Amniotic stem cell (primary cell): Measurements from ENCODE around the gene LYRM2.
A peak's percentile ranks its signal among the peaks of the same experiment; 100 is the strongest.
"Not testable (repeated sequence)": the region's sequence is repeated elsewhere in the genome, so short reads cannot be mapped to it uniquely, and the experiment has no call there.

Experiments used
- DNase-seq: peaks from one replicate; lab custom pipeline; 2025; lab: John Stamatoyannopoulos, UW

LYRM2 gene

DNA sequence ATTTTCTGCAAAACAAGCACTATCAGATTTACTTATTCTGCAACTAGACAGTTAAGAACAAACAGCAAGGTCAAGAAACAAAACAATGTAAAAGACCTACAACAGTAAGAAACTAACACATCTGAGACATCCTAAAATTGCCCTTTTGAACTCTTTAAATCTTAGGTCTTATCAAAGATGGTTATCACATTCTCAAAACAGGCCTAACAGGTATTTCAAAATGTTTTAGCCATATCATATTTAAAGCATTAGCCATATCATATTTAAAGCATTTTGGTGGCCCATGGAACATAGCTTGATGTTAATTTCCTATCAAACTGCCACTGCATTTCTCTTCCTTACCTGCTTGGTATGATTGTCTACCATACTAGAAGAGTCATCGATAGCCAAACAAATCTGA is 11.1 kb upstream of the LYRM2 start:
- DNase-seq = no peak

DNA sequence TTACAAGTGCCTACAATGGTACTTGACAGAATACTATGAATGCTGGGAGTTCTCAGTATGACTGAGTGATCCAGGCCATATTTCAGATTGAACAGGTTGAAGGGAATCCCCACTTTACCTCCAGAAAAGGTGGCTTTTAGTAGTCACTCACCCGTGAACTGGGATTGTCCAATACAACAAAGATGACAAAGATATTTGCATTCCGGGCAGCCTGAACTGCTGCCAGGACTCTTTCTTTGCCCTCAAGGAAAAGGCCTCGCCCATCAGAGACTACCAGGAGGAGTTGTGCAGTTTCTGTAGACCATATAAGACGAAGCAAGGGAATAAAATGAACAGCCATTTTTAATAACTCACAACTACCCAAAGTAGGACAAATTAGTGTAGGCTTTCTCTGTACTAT is 6.3 kb upstream of the LYRM2 start:
- no peak for DNase-seq

DNA sequence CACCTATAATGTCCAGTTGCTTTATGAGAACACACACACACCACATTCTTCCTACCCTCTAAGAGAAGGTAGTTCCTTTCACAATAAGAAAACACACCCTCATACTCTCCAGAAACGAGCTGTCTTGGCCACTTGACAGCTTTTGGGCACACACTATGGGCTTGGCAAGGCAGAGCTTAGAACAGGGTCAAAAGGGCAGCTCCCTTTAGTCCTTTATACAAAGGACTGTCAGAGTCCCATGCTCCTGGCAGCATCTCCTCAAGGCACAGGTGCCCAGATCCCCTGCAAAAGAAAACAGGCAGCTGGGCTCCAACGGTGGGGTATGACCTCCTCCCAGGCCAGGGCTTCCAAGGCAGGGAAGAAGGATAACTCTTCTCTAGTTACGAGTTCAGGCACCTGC is 4.9 kb upstream of the LYRM2 start:
- no peak for DNase-seq

DNA sequence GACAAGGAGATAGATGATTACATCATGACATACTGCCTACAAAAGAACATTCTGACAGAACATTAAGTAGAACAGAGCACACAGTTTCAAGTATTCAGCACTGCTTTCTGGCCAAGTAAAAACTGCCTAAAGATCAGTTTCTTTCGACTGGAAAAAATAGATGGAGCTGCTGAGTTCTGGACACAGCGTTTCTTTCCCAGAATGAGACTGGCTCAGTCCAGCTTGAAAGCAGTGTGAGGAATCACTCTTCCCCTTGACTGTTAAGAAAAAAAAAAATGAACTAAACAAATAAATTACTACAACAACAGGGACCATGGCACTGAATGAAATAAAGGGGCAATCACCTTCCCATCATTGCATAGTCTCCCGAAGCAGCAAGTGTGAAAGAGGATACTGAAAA is 4.4 kb upstream of the LYRM2 start:
- DNase-seq = no peak

DNA sequence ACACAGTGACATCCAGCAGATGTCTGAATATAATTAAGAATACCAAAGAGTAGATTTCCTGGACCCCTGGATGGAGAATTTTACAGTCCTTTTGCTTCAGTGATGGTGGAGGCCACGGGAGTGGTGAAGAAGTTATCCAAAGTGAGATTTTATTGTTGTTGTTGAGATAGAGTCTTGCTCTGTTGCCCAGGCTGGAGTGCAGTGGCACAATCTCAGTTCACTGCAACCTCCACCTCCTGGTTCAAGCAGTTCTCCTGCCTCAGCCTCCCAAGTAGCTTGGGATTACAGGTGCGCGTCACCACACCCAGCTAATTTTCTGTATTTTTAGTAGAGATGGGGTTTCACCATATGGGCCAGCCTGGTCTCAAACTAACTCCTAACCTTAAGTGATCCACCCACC is 3.0 kb upstream of the LYRM2 start:
- DNase-seq = not testable (repeated sequence)

DNA sequence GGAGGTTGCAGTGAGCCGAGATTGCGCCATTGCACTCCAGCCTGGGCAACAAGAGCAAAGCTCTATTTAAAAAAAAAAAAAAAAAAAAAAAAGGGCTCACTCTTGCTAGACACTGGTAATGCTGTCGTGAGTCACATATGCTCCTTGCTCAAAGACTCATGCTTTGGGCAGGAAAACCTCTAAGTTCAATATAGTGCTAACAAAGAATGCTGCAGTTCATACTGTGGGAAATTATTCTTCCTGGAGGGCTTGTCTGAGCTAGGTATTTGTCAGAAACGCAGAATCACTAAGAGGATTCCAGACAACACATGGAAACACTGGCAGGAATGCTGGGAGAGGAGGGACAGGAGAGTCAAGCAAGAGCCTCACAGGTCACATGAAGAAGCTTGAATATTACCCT is 2.3 kb upstream of the LYRM2 start:
- DNase-seq = no peak

DNA sequence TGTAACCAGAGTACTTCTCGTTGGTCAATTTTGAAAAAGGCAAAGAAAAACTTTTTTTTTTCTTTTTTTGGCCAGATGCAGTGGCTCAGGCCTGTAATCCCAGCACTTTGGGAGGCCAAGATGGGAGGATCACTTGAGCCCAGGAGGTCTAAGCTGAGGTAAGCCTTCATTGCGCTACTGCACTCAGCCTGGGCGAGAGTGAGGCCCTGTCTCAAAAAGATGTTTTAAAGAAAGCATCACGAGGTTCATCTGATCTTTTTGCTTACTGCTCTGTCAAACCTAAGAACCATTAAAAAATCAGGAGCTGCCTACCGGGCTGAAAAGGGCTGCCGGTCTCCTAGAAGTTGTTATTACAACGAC is 607 bp downstream of the LYRM2 start:
- no peak for DNase-seq

DNA sequence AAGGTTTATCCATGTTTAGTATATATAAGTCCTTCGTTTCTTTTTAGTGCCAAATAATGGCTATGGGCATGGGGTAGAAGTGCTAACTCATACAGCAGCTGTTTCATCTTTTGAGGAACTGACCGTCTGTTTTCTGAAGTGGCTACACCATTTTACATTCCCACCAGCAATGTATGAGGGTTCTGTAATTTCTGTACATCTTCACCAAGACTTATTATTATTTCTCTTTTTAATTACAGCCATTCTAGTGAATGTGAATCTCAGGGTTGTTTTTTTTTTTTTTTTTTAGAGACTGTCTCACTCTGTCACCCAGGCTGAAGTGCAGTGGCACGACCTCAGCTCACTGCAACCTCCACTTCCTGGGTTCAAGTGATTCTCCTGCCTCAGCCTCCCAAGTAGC is 2.1 kb downstream of the LYRM2 start:
- not testable (repeated sequence) for DNase-seq

DNA sequence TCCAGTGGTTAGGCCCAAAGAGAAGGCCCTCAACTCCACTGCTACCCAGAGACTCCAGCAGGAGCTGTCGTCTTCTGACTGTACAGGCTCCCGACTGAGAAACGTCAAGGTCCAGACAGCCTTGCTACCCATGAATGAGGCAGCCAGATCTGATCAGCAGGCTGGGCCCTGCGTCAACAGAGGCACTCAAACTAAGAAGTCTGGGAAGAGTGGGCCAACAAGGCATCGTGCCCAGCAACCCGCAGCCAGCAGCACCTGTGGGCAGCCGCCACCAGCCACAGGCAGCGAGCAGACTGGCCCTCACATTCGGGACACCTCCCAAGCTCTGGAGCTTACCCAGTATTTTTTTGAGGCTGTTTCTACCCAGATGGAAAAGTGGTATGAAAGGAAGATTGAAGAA is 8.1 kb downstream of the LYRM2 start:
- DNase-seq = no peak

DNA sequence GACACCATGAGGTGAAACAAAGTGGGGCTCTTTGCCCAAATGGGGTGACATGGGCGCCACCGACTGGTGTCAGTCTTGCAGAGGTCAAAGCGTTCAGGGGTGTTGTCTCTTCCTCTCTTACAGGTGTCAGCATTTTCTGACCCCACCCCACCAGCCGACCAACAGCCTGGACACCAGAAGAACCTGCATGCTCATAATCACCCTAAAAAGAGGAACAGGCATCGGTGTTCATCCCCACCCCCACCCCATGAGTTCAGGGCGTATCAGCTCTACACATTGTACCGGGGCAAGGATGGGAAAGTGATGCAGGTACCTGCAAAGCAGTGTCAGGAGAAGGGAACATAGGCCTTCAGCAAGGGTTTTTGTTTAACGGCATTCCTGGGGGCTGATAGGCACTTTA is 14.8 kb downstream of the LYRM2 start:
- DNase-seq = no peak

DNA sequence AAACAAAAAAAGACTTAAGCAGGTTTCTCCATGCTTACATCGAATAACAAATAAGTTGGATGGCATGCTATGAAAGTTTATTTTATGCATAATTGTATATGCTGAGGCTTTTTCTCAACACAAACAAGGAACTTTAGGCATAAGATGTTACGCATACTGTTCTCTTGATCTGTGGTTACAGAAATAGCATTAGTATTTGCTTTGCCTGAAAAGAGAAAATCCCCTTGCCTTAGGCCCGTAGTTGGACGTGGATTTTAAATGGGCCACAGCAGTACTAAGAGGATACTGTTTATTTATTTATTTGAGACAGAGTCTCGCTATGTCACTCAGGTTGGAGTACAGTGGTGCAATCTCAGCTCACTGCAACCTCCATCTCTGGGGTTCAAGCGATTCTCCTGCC is 19.0 kb downstream of the LYRM2 start:
- no peak for DNase-seq

DNA sequence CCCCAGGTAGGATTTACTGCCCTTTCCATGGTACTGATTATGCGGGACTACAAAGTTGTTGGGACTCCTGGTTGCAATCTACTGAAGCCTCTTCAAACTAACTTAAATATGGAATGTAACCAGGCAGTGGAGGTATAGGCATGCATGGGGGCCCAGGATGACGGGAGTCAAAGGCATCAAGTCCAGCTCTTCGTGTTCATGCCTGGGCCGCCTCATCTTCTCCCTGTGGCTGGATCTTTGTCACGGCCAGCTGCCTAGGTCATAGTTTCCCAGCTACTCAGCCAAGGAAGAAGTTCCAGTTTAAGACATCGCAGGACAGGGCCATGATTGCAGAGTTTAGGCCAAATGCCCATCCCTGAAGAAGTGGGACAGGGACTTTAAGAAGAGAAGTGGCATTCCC is 20.5 kb downstream of the LYRM2 start:
- DNase-seq = no peak

DNA sequence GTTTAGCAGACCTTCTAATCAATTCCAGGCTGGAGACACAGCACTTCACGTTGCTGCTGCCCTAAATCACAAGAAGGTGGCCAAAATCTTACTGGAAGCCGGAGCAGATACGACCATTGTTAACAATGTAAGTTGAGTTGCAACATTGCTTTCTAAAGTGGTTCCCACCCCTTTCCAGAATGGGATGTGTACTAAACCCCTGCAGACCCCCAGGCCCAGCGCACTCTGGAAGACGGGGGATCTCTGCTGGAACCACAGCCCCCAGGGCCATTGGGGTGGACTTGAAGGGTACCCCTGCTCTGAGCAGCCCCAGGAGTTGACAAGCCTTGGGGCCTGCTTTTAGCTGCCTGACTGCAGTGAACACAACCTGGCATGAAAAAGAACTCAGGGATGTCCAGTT is 22.0 kb downstream of the LYRM2 start:
- no peak for DNase-seq

DNA sequence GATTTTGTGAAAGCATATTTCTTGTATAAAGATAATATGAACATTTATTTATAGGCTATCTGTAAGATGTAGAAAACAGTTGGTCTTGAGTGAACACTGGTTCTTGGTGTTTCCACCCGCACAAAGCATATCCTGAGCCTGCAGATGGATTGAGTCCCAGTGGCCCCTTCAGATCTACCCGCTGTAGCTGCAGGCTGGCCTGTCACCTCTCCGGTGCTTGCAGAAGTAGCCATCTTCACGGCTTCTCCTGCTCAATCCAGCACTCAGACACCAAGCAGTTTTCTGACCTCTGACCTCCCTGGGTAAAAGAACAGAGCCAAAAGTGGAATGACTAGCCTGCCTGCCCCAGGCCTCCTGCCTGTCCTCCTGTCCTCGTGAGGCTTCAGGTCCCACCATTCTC is 22.7 kb downstream of the LYRM2 start:
- no peak for DNase-seq

DNA sequence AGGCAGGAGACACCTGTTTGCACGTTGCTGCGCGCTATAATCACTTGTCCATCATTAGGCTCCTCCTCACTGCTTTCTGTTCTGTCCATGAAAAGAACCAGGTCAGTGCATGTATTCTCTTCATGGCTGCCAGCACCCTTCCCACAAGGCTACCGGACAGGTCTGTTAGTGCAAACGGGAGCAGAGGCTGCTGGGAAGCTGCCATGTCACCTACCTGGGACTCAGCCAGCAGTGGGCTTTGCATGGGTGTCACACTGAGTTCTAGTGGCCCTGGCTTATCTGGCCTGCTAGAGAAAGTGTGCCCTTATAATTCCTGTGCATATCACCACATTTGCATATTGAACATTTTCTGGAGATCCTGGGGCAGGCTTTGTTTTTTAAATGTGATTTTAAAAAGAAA is 24.8 kb downstream of the LYRM2 start:
- DNase-seq = no peak

DNA sequence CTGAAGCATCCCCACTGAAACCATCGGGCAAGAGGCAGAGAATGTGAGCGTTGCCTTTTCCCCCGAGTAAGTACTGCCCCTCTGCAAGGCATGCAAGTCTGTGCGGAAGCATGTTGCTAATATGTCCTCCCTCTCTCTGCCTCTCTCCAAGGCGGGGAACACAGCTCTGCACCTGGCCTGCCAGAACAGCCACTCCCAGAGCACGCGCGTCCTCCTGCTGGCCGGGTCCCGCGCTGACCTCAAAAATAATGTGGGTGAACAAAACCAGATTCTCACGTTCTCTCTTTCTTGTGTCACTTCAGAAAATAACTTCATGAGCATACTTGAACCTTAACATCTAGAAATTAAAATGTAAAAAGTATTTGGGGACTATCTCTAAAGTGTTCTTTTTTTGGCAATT is 26.4 kb downstream of the LYRM2 start:
- DNase-seq = no peak

DNA sequence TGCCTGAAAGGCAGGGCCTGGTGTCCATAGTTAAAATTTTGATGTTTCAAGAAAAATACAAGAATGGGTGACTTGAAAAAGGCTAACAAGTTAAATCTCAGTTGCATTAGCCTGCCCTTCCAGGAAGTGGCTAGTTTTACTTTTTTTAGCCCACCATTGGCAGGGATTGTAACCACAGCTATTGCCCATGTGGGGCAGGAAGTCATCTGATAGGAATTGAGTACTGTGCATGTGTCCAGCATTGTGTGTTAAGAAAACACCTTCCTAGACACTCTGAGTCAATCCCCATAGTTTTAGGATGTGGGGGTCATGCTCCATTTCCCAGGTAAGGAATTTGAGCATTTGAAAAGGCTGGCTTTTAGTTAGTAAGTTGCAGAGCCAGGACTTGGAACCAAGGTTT is 26.9 kb downstream of the LYRM2 start:
- DNase-seq = no peak

DNA sequence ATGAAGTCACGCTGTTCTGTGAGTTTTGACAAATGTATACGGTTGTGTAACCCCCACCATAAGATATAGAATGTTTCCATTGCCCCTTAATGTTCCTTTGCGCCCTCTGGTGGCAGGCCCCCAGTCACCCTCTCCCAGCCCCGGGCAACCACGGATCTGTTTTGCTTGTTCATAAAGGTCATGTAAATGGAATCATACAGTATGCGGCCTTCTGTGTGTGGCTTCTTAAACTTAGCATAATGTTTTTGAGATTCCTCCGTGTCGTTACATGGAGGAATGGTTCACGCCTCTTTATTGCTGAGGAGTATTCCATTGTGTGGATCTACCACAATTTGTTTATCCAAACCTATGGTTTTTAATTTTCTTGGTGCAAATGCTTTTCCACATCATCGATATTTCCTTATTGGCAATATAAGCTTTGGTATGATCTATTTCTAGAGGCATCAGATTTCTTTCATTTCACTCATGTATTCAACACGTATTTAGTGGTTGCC is 28.4 kb downstream of the LYRM2 start:
- peak; percentile 27 for DNase-seq

DNA sequence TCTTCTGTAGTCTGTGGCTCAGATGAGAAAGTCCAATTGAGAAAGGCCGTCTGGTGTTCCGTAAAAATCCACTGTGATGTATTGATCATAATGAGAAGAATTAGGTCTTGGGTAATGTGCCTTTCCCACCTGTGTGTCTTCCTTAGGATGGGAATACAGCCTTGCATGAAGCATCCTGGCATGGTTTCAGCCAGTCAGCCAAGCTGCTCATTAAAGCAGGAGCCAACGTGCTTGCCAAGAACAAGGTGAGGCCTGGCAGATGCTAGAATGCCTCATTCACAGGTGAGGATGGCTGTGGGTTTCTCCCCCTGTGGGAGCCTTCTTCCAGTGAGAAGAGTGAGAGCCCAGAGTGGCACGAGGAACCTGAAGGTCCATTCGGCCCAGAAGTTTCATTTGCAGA is 32.7 kb downstream of the LYRM2 start:
- no peak for DNase-seq

DNA sequence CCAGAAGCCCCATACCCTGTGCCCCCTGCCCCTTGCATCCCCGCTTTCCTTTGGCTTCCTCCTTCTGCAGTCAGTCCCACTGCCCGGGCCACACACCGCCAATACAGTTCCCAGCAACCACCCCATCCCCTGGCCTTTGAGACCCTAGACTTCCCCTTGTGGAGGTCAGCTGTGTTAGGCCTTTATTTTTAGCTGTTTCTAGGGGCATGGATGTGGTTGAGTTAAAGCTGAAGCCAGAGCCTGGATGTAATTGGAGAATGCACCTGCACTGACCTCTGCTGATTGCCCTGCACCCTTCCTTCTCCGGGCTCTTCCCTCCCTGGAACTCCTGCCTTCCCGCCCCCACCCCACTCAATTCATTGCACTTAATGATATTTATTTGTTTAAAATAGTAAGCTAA is 33.9 kb downstream of the LYRM2 start:
- DNase-seq = no peak

DNA sequence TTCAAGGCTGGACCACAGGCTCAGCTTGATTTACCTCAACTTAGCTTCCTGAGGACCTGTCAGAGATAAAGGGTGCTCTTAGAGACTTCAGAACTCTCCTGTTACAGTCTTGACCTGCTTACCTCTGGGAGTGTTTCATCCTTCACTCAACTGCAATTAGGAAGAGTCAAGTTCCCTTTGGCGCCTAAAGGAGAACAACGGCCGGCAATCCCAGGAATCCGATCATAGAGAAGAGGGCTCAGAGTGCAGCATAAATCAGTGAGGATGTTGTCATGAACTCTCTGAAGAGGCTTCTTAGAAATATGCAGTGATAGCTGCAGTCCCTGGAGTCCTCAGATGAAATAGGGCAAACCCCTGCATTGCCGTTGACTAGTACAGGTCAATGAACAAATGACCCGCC is 36.4 kb downstream of the LYRM2 start:
- no peak for DNase-seq

DNA sequence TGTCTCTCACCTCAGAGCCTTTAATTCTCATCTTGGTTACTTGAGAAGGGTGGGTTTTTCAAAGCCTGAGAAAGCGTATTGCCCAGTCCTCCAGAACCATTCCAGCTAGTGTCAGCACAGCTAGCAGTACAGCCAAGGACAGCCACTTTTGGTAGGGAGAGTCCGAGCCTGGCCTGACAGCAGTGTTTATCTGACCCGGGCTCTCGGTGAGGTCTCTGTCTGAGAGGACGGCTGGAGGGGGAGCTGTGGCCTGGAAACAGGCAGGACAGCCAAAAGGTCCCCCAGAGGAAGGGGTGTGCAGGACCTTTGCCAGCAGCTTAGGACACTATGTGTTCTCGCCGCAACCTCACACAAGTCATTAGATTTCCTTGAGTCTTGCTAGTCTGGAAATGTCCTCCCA is 38.8 kb downstream of the LYRM2 start:
- no peak for DNase-seq

DNA sequence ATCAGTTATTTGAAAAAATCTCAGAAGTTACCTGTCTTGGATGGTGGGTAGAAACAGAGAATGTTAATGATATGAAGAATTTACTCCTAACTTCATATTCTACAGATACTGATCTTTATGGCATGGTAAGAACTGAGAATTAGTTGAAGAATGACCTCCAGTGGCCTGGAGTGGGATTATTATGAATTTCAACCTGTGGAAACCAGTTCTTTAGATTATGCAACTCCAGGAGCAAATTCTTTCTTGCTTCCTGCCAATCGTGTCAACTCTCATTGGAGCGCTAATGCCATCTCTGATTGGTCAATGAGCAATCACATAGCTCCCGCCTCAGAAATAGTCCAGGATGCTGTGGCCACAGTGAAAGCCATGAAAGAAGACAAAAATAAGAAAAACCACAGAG is 40.6 kb downstream of the LYRM2 start:
- no peak for DNase-seq

DNA sequence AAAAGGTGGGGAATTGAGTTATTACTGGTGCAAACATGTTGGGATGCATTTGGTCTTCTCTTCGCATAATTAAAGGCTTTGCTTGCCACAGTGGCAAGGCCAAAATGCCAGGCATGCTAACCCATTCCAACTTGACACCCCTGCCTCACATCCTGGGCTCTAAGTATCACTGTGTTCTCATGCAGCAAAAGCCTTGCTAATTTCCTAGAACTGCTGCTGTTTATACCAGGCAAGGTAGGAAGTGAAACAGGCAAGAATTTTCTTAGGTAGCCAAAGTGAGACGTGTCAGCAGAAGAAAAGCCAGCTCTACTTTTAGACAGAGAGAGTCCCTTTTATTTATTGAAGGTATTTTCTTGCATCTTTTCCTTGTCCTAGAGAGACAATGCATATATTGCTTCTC is 41.2 kb downstream of the LYRM2 start:
- no peak for DNase-seq

DNA sequence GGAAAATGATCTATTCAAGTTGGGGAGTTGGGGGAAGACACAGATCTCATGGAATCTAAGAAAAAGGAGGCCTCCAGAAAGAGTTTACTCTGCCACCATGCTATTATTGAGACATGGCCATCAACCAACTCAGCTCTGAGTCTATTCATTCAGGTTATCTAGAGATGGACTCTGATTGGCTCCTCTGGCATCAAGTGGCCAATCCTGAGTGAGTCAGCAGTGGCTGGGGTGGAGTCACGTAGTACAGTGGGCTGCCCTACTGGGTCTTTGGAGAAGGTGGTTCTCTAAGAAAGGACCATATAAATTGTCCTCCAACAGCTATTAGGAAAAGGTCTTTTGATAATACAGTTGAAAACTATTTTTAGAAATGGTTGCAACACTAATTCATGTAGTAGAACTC is 42.1 kb downstream of the LYRM2 start:
- DNase-seq = no peak
